ENCODE results near the gene FAXC.

DNA sequence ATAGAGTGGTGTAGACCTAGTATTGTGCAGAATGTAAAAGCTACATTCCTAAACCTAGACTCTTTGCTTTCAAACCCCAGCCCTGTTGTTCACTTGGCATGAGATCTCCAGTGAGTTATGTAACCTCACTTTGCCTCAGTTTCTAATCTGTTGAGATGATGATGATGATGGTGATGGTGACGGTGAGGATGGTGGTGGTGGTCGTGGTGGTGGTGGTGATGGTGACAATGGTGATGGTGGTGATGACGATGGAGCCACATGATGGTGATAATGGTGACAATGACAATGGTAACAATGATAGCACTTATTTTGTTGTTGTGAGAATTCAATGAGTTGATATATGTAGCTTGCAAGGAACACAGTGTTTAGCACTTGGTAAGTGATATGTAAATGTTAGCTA lies 80.3 kb downstream of the FAXC start:
- no peak for TF ChIP-seq POLR2A (IDR thresholded peaks at IDR 0.05)
- TF ChIP-seq, protein P1, sequence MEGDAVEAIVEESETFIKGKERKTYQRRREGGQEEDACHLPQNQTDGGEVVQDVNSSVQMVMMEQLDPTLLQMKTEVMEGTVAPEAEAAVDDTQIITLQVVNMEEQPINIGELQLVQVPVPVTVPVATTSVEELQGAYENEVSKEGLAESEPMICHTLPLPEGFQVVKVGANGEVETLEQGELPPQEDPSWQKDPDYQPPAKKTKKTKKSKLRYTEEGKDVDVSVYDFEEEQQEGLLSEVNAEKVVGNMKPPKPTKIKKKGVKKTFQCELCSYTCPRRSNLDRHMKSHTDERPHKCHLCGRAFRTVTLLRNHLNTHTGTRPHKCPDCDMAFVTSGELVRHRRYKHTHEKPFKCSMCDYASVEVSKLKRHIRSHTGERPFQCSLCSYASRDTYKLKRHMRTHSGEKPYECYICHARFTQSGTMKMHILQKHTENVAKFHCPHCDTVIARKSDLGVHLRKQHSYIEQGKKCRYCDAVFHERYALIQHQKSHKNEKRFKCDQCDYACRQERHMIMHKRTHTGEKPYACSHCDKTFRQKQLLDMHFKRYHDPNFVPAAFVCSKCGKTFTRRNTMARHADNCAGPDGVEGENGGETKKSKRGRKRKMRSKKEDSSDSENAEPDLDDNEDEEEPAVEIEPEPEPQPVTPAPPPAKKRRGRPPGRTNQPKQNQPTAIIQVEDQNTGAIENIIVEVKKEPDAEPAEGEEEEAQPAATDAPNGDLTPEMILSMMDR (IDR thresholded peaks at IDR 0.05), result no peak

All from lower leg skin (tissue), 3 donors.